T-helper 9 cell (primary cell): Measurements from ENCODE around the gene CA4.
"Not testable (repeated sequence)": the region's sequence is repeated elsewhere in the genome, so short reads cannot be mapped to it uniquely, and the experiment has no call there.

Source experiments
- DNase-seq: peaks from one replicate; pipeline ENCODE4 v3.0.0-alpha.2; 2020
- total RNA-seq, 2 donors: gene quantifications; one replicate each; lab custom pipeline; 2026; lab: John Stamatoyannopoulos, UW

CA4 gene
- 0 reads per million in 2 donors for total RNA-seq

GRCh38 chr17:60149691-60150582, at the start of gene CA4:
TSS of gene CA4 (plus strand) at chr17:60149973. CDS start at chr17:60150035, 62 bp downstream.
- DNase-seq, result no peak

GRCh38 chr17:60100577-60100976, 49.2 kb upstream of the CA4 start:
- not testable (repeated sequence) for DNase-seq

- DNase-seq, result not testable (repeated sequence)
These were observed 47.6 kb upstream of the CA4 start for GRCh38 chr17:60102015-60102631.

DNA sequence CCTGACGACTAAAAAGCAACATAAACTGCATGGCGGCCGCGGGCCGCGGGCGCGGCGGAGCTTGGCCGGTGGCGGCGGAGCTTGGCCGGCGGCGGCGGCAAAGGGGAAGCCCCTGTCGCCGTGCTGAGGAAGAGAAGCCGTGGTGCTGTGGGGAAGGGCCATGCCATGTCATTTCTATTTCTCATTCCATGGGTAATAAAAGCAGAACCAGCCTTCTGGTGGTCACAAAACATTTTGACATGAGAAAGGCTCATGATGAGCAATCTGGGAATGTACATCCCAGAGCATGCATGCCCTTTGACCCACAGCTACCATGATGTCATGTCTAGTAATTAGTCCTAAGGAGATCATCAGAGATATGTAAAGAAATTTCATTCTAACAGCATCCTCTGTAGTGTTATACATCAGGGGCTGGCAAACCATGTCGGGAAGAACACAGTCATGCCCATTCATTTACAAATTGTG, 47.1 kb upstream of the CA4 start:
- no peak for DNase-seq

- no peak for DNase-seq
These were observed 45.8 kb upstream of the CA4 start for GRCh38 chr17:60103957-60104356.

GRCh38 chr17:60106340-60107059, 43.3 kb upstream of the CA4 start:
- no peak for DNase-seq

DNA sequence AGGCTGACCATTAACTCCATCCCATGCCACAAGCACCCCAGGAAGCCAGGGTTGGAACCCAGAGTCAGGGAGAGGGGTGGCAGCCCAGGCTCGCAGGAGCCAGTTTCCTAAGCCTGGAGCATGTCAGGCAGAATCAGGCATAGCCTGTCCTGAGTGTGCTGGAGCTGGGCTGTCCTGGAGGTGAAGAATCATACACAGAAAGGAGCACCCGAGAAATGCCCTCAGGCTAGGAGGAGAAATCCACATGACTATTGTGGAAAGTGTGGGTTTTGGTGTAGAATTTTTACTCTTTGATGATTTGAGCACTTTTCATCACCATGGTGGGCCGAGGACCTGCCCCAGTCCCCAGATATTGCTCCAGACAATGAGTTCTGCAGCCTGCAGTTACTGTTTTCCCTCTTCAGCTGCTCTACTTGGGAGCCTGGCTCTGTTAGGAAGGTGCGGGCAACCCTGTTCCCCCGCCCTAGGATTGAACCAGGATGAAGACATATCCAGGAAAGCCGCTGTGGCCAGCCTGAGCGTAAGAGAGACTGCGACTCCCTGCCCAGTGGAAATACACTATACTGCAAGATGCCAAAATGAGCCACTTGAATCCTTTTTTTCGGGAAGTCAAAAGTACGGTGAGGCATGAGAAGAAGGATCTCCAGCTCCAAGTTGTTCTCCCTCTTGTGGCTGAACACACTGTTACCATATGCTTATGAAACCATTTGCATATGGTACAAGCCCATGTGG, 42.1 kb upstream of the CA4 start:
- DNase-seq, result no peak

- DNase-seq, result not testable (repeated sequence)
These were observed 41.5 kb upstream of the CA4 start for GRCh38 chr17:60108309-60108708.

GRCh38 chr17:60108712-60109111, 41.1 kb upstream of the CA4 start:
- no peak for DNase-seq

DNA sequence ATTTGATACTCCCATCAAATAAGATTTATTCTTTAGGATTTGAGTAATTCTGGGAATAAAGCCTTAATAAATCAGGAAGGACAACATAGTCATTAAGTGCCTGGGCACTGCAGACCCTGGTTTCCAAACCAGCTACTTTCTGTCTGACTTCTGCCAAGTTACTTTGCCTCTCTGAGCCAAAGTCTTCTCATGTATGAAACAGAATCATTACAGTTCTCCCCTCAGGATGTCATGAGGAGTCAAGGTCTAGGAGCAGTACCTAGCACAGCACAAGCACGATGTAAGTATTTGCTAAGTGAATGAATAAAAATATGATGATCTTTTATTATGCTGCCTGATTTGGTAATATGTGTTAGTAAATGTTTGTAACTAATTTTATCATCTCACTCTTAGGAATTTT, 40.6 kb upstream of the CA4 start:
- DNase-seq, result no peak

- no peak for DNase-seq
These were observed 39.2 kb upstream of the CA4 start for GRCh38 chr17:60110586-60110985.

GRCh38 chr17:60111661-60112060, 38.1 kb upstream of the CA4 start:
- DNase-seq, result not testable (repeated sequence)

DNA sequence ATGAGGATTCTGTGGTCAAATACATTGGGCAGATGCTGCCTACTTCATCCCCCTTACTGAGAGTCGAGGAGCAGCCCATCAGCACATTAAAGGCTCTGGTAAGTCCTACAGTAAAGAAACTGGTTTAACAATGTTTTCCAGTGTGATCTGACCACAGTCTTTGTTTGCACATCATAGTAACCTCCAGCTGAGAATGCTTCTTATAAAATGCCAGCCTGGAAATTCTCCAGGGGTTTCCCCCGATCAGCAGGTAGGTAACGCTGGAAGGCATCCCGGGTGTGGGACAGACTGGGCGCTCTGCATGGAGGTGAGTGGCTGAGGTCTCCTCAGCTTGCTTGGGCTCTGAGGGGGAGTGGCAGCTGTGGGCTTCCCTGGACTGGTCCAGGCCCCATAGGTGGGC, 34.4 kb upstream of the CA4 start:
- DNase-seq, result not testable (repeated sequence)

- not testable (repeated sequence) for DNase-seq
These were observed 33.6 kb upstream of the CA4 start for GRCh38 chr17:60116196-60116595.

- DNase-seq, result not testable (repeated sequence)
These were observed 30.6 kb upstream of the CA4 start for GRCh38 chr17:60119162-60119561.

DNA sequence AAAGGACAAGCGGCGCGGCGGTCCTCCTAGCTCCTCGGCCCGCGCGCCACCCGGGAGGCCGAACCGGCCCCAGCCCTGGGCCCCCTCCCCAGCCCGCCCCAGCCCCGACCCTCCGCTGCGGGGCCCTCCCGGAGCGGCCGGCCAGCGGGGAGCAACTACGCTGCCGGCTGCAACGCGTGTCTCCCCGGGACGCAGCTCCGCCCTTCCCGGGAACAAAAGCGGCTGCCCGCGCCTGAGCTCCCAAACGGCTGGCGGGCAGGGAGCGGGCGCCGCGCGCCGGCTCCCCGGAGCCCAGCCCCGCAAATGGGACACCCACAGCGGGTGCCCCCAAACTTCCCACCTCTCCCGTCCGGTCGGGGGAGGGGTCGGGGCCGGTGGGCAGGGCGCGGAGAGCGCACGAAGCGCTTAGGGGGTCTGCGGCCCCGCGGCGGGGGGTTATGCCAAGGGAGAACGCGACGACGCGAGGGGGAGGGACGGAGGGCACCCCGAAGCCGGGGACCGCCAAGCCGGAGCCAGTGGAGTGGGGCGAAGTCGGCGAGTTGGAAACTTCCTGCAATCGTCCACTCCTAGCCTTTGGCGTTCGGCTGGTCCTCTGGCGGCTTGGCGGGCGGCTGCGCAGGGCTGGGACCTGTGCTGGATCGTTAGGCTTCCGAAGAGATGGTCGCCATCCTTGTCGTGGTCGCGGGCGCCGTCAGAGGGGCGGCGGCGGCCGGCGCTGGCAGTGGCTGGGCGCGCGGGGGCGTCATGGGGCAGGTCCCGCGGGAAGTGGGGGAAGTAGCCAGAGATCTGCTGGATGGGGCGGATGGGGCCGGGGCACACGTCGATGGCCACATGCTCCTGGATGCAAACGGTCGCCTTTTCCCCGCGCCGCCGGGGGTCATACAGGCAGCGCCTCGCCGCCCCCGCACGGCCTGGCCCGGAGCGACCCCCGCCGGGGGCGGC, 29.7 kb upstream of the CA4 start:
- not testable (repeated sequence) for DNase-seq

- no peak for DNase-seq
These were observed 22.4 kb upstream of the CA4 start for GRCh38 chr17:60127068-60128064.

DNA sequence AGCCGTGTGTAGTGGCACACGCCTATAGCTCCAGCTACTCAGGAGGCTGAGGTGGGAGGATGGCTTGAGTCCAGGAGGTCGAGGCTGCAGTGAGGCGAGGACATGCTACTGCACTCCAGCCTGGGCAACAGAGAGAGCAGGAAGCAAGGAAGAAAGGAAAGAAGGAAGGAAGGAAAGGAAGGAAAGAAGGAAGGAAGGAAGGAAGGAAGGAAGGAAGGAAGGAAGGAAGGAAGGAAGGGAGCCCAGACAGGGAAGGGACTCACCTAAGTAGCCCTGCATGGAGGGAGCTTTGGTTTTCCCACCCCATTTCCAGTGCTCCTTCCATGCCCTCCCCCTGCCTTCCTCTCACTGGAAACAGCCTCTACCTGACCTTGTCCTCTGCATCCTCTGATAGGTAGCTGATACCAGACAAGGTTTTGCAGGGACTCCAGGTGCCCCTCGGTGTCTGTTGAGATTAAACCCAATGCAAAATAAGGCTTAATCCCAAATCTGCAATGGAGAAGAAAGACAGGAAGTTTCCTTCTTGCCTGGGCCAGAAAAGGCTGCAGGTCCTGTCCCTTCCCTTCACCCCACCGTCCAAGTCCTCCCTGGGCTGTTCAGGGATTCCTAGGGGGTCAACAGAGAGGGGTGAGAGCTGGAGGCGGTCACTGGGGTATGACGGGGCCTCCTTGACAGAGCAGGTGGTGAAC, 21.5 kb upstream of the CA4 start:
- no peak for DNase-seq

- no peak for DNase-seq
These were observed 20.6 kb upstream of the CA4 start for GRCh38 chr17:60129164-60129563.
